Activated CD4-positive, alpha-beta memory T cell treated with anti-CD3 and anti-CD28 coated beads, Interleukin-2, amount 10 ng/mL, durations not matched to agents 7 days and 5 days (primary cell): ENCODE results near the gene LETM1. TPM values are rescaled to one million over a fixed set of nuclear protein-coding genes. Genes with fewer than 3 reads are reported as not detected.
A peak's percentile ranks its signal among the peaks of the same experiment; 100 is the strongest.

Source experiments
- CTCF ChIA-PET: fragments of 350-600 bp; sonication (Branson Sonifier 250); formaldehyde crosslinking; loops from one replicate; lab custom pipeline; 2021; ENCODE audit warnings: antibody characterized with exemption, inconsistent platforms; lab: Charles Lee
- POLR2A ChIA-PET: fragments of 350-600 bp; sonication (Branson Sonifier 250); formaldehyde crosslinking; loops from one replicate; lab custom pipeline; 2021; ENCODE audit warnings: antibody characterized with exemption; lab: Charles Lee
- DNase-seq: peaks from one replicate; pipeline ENCODE4 v3.0.0-alpha.2; 2020
- H3K27ac Mint-ChIP-seq: one replicate; pipeline ENCODE4 v1.8.0; 2021; ENCODE audit warnings: mild to moderate bottlenecking, mixed read lengths
- H3K27me3 Mint-ChIP-seq: one replicate; pipeline ENCODE4 v1.8.0; 2021; ENCODE audit warnings: mixed read lengths
- H3K36me3 Mint-ChIP-seq: one replicate; pipeline ENCODE4 v1.8.0; 2021; ENCODE audit warnings: low read depth, mixed read lengths
- H3K4me1 Mint-ChIP-seq: one replicate; pipeline ENCODE4 v1.8.0; 2021; ENCODE audit warnings: mixed read lengths
- H3K4me3 Mint-ChIP-seq: one replicate; pipeline ENCODE4 v1.8.0; 2021; ENCODE audit warnings: mild to moderate bottlenecking, mixed read lengths
- H3K9me3 Mint-ChIP-seq: one replicate; pipeline ENCODE4 v1.8.0; 2021; ENCODE audit warnings: mixed read lengths
- total RNA-seq, 2 experiments: library from RNA; stranded (reverse); gene quantifications; one replicate each; pipeline ENCODE4 v1.2.3, GENCODE V29; 2021

The LETM1 gene
- total RNA-seq, 2 experiments from 2014 or later: 36.6 to 39.3 TPM

GRCh38 chr4:1815997-1816860, 39.7 kb downstream of the LETM1 start:
- Mint-ChIP-seq H3K9me3 (no peaks in the 10 kb centered on the region), H3K27ac (no peak overlapping the region), H3K36me3 (peaks cover 36% of the 10 kb centered on the region), H3K27me3 (no peaks in the 10 kb centered on the region), H3K4me3 (no peak overlapping the region), H3K4me1 (no peaks in the 10 kb centered on the region)
- no peak for DNase-seq
- ChIA-PET CTCF (no interaction called here), POLR2A (interaction anchor here (1.1 kb wide), 1 partner anchor 22 kb away, joined by 3 read pairs; the partner anchor contains the start of gene FGFR3)

- no peaks in the 10 kb centered on the region for H3K9me3 Mint-ChIP-seq
- H3K27ac Mint-ChIP-seq: no peak overlapping the region
- no peaks in the 10 kb centered on the region for H3K27me3 Mint-ChIP-seq
- no peaks in the 10 kb centered on the region for H3K4me1 Mint-ChIP-seq
- no peak for DNase-seq
- H3K4me3 Mint-ChIP-seq: no peak overlapping the region
- H3K36me3 Mint-ChIP-seq: peaks cover 35% of the 10 kb centered on the region
- ChIA-PET CTCF (no interaction called here), POLR2A (interaction anchor here (1.1 kb wide), 1 partner anchor 22 kb away, joined by 3 read pairs; the partner anchor contains the start of gene FGFR3)
Observed at GRCh38 chr4:1815096-1815996, 40.6 kb downstream of the LETM1 start.

- Mint-ChIP-seq H3K9me3 (no peaks in the 10 kb centered on the region), H3K4me3 (no peak overlapping the region), H3K27me3 (no peaks in the 10 kb centered on the region), H3K36me3 (peaks cover 32% of the 10 kb centered on the region), H3K27ac (no peak overlapping the region), H3K4me1 (no peaks in the 10 kb centered on the region)
- ChIA-PET CTCF (interaction anchor here (0.9 kb wide), 2 partner anchors 66 to 98 kb away, joined by 3 read pairs; no protein-coding TSS in a partner anchor), POLR2A (no interaction called here)
- DNase-seq: no peak
Observed at GRCh38 chr4:1814453-1814852, 41.5 kb downstream of the LETM1 start.

- Mint-ChIP-seq H3K9me3 (no peaks in the 10 kb centered on the region), H3K27ac (no peak overlapping the region), H3K4me1 (no peaks in the 10 kb centered on the region), H3K36me3 (peaks cover 27% of the 10 kb centered on the region), H3K27me3 (no peaks in the 10 kb centered on the region), H3K4me3 (no peak overlapping the region)
- no peak for DNase-seq
- CTCF ChIA-PET: interaction anchor here (0.9 kb wide), 2 partner anchors 66 to 99 kb away, joined by 3 read pairs; no protein-coding TSS in a partner anchor
- POLR2A ChIA-PET: no interaction called here
Observed at GRCh38 chr4:1813915-1814314, 42.0 kb downstream of the LETM1 start.

GRCh38 chr4:1813231-1813630, 42.7 kb downstream of the LETM1 start:
- peaks cover 23% of the 10 kb centered on the region for H3K36me3 Mint-ChIP-seq
- no peak overlapping the region for H3K4me3 Mint-ChIP-seq
- no peaks in the 10 kb centered on the region for H3K27me3 Mint-ChIP-seq
- CTCF ChIA-PET: interaction anchor here (0.8 to 1.5 kb wide), 3 partner anchors 65 to 85 kb away, joined by 3 to 11 read pairs (median 3); no protein-coding TSS in a partner anchor
- POLR2A ChIA-PET: interaction anchor here (1.1 kb wide), 1 partner anchor 43 kb away, joined by 3 read pairs; the partner anchor contains the start of gene LETM1
- H3K4me1 Mint-ChIP-seq: no peaks in the 10 kb centered on the region
- no peak for DNase-seq
- H3K9me3 Mint-ChIP-seq: no peaks in the 10 kb centered on the region
- no peak overlapping the region for H3K27ac Mint-ChIP-seq

- Mint-ChIP-seq H3K27ac (no peak overlapping the region), H3K4me3 (no peak overlapping the region), H3K36me3 (peaks cover 23% of the 10 kb centered on the region), H3K4me1 (no peaks in the 10 kb centered on the region), H3K27me3 (no peaks in the 10 kb centered on the region), H3K9me3 (no peaks in the 10 kb centered on the region)
- ChIA-PET CTCF (interaction anchor here (0.7 to 1.5 kb wide), 7 partner anchors 65 to 1294 kb away, joined by 3 to 11 read pairs (median 4); no protein-coding TSS in a partner anchor), POLR2A (interaction anchor here (1.1 kb wide), 1 partner anchor 44 kb away, joined by 3 read pairs; the partner anchor contains the start of gene LETM1)
- DNase-seq: no peak
Observed at GRCh38 chr4:1812720-1813119, 43.2 kb downstream of the LETM1 start.

- H3K4me1 Mint-ChIP-seq: no peaks in the 10 kb centered on the region
- H3K4me3 Mint-ChIP-seq: no peak overlapping the region
- H3K36me3 Mint-ChIP-seq: peaks cover 13% of the 10 kb centered on the region
- no peak overlapping the region for H3K27ac Mint-ChIP-seq
- ChIA-PET CTCF (interaction anchor here (0.6 to 4.4 kb wide), 4 partner anchors 63 to 125 kb away, joined by 3 to 34 read pairs (median 10); no protein-coding TSS in a partner anchor), POLR2A (interaction anchor here (0.8 kb wide), 1 partner anchor 63 kb away, joined by 3 read pairs; no protein-coding TSS in a partner anchor)
- DNase-seq: no peak
- H3K9me3 Mint-ChIP-seq: no peaks in the 10 kb centered on the region
- no peaks in the 10 kb centered on the region for H3K27me3 Mint-ChIP-seq
Observed at GRCh38 chr4:1810765-1811164, 45.2 kb downstream of the LETM1 start.

- peak; percentile 79 for DNase-seq
- no peaks in the 10 kb centered on the region for H3K27me3 Mint-ChIP-seq
- no peak overlapping the region for H3K27ac Mint-ChIP-seq
- H3K36me3 Mint-ChIP-seq: peaks cover 13% of the 10 kb centered on the region
- H3K4me3 Mint-ChIP-seq: no peak overlapping the region
- no peaks in the 10 kb centered on the region for H3K4me1 Mint-ChIP-seq
- no peaks in the 10 kb centered on the region for H3K9me3 Mint-ChIP-seq
- ChIA-PET CTCF (interaction anchor here (0.6 to 4.4 kb wide), 5 partner anchors 9 to 126 kb away, joined by 3 to 34 read pairs (median 7); no protein-coding TSS in a partner anchor), POLR2A (interaction anchor here (0.6 kb wide), 1 partner anchor 70 kb away, joined by 3 read pairs; no protein-coding TSS in a partner anchor)
Observed at GRCh38 chr4:1809754-1810502, 46.0 kb downstream of the LETM1 start.

GRCh38 chr4:1808851-1809753, 46.9 kb downstream of the LETM1 start:
- DNase-seq: no peak
- Mint-ChIP-seq H3K36me3 (peaks cover 5% of the 10 kb centered on the region), H3K4me3 (no peak overlapping the region), H3K27ac (no peak overlapping the region), H3K27me3 (no peaks in the 10 kb centered on the region), H3K4me1 (no peaks in the 10 kb centered on the region), H3K9me3 (no peaks in the 10 kb centered on the region)
- ChIA-PET CTCF (interaction anchor here (1.1 to 4.4 kb wide), 5 partner anchors 10 to 116 kb away, joined by 3 to 34 read pairs (median 7); no protein-coding TSS in a partner anchor), POLR2A (interaction anchor here (0.6 kb wide), 1 partner anchor 69 kb away, joined by 3 read pairs; no protein-coding TSS in a partner anchor)

GRCh38 chr4:1808396-1808795, 47.6 kb downstream of the LETM1 start:
- Mint-ChIP-seq H3K36me3 (peaks cover 4% of the 10 kb centered on the region), H3K27me3 (no peaks in the 10 kb centered on the region), H3K4me3 (no peak overlapping the region), H3K4me1 (no peaks in the 10 kb centered on the region), H3K27ac (no peak overlapping the region), H3K9me3 (no peaks in the 10 kb centered on the region)
- POLR2A ChIA-PET: no interaction called here
- CTCF ChIA-PET: interaction anchor here (0.7 to 4.4 kb wide), 4 partner anchors 41 to 63 kb away, joined by 3 to 34 read pairs (median 8); no protein-coding TSS in a partner anchor
- DNase-seq: no peak

GRCh38 chr4:1807332-1807777, 48.6 kb downstream of the LETM1 start:
- ChIA-PET POLR2A (no interaction called here), CTCF (interaction anchor here (0.7 to 4.4 kb wide), 2 partner anchors 59 to 109 kb away, joined by 6 to 34 read pairs; no protein-coding TSS in a partner anchor)
- Mint-ChIP-seq H3K36me3 (peaks cover under 1% of the 10 kb centered on the region), H3K27me3 (no peaks in the 10 kb centered on the region), H3K4me3 (no peak overlapping the region), H3K27ac (no peak overlapping the region), H3K9me3 (no peaks in the 10 kb centered on the region), H3K4me1 (no peaks in the 10 kb centered on the region)
- DNase-seq: no peak
